BJ (cell line): ENCODE results near the gene SMYD3. TPM values are rescaled to one million over a fixed set of nuclear protein-coding genes. Genes with fewer than 3 reads are reported as not detected.

Source experiments
- CTCF ChIA-PET: fragments of 350-600 bp; formaldehyde crosslinking; extraction: SDS; loops from one replicate; lab custom pipeline; 2021; ENCODE audit warnings: antibody characterized with exemption, inconsistent platforms; lab: Yijun Ruan, JAX
- POLR2A ChIA-PET: fragments of 300-600 bp; sonication (Branson Sonifier 250); formaldehyde crosslinking; extraction: SDS; loops from one replicate; lab custom pipeline; 2021; ENCODE audit warnings: antibody characterized with exemption; lab: Charles Lee
- DNase-seq: peaks from one replicate; pipeline ENCODE4 v3.0.0-alpha.2; 2011; ENCODE audit warnings: low read depth
- H3K27me3 ChIP-seq: 2 replicates; pipeline ENCODE4 v1.6.0; 2011; ENCODE audit warnings: low read length; ENCODE audit not compliant: control insufficient read depth, insufficient read depth
- H3K36me3 ChIP-seq: 2 replicates; pipeline ENCODE4 v1.5.1; 2011; ENCODE audit warnings: low read length; ENCODE audit not compliant: control insufficient read depth, insufficient read depth
- H3K4me3 ChIP-seq: 2 replicates; pipeline ENCODE4 v1.5.1; 2011; ENCODE audit warnings: low read depth, mild to moderate bottlenecking, control low read depth, low read length
- polyA plus RNA-seq: library from polyadenylated mRNA; depleted of rRNA; stranded (reverse); fragments of >200 nt; gene quantifications from 2 replicates; pipeline ENCODE4 v1.2.3, GENCODE V29; 2011
- TF ChIP-seq, protein P1 (sequence below): IDR thresholded peaks from 2 replicates; pipeline ENCODE4 v1.5.1; 2011; ENCODE audit warnings: low read depth, mild to moderate bottlenecking, control low read depth, inconsistent platforms, low read length, moderate library complexity; ENCODE audit not compliant: insufficient read depth

Gene SMYD3
- polyA plus RNA-seq, 1 experiment, result 26.1 TPM

DNA sequence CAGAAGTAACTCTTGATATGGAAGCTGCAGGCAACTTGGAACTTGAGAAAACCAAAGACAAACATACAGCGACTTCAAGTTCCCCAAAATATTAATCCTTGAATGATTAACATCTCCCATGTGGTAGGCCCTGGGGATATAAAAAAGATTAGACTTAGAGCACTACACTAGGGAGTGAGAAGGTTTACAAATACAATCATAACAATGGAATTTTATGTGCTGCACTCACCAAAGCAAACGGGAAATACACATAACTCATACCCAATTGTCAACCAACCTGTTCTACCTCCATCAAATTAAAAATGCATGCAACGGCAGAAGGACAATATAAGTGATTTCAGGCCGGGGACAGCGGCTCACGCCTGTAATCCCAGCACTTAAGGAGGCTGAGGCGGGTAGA lies 3.7 kb downstream of the SMYD3 start:
- Histone ChIP-seq H3K4me3 (no peak overlapping the region), H3K36me3 (no peaks in the 10 kb centered on the region), H3K27me3 (no peaks in the 10 kb centered on the region)
- CTCF ChIA-PET, result interaction anchor here (1.4 kb wide), 1 partner anchor 193 kb away, joined by 3 read pairs; no protein-coding TSS in a partner anchor
- POLR2A ChIA-PET, result no interaction called here
- TF ChIP-seq, protein P1, sequence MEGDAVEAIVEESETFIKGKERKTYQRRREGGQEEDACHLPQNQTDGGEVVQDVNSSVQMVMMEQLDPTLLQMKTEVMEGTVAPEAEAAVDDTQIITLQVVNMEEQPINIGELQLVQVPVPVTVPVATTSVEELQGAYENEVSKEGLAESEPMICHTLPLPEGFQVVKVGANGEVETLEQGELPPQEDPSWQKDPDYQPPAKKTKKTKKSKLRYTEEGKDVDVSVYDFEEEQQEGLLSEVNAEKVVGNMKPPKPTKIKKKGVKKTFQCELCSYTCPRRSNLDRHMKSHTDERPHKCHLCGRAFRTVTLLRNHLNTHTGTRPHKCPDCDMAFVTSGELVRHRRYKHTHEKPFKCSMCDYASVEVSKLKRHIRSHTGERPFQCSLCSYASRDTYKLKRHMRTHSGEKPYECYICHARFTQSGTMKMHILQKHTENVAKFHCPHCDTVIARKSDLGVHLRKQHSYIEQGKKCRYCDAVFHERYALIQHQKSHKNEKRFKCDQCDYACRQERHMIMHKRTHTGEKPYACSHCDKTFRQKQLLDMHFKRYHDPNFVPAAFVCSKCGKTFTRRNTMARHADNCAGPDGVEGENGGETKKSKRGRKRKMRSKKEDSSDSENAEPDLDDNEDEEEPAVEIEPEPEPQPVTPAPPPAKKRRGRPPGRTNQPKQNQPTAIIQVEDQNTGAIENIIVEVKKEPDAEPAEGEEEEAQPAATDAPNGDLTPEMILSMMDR, result no peak
- DNase-seq, result no peak

DNA sequence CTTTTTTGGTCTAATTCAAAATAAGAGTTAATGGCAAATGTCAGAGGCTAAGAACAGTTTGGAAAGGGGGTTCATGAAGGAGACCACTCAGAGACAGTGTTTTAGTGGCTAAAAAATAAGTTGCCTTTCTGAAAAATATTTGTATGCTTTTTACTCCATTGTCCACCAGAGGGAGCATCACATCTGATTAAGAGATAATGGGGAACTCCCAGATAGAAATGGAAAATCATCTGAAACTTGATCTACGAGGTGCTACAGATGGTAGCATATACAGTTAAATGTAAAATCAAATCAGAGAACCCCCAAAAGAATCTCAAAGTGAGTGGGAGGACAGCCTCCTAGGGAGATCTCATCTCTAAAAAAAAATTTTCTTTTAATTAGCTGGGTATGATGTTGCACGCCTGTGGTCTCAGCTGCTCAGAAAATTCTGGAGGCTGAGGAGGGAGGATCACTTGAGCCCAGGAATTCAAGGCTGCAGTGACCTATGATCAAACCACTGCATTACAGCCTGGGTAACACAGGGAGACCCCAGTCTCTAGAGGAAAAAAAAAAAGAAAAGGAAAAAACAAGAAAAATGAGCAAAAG lies 9.7 kb downstream of the SMYD3 start:
- Histone ChIP-seq H3K36me3 (no peaks in the 10 kb centered on the region), H3K27me3 (no peaks in the 10 kb centered on the region), H3K4me3 (no peak overlapping the region)
- CTCF ChIA-PET, result interaction anchor here (0.6 to 2.8 kb wide), 13 partner anchors 9 to 526 kb away, joined by 3 to 13 read pairs (median 3); partner anchors contain the start of gene SMYD3
- DNase-seq, result no peak
- TF ChIP-seq, protein P1, result peak; percentile 69
- POLR2A ChIA-PET, result interaction anchor here (0.6 kb wide), 1 partner anchor 243 kb away, joined by 4 read pairs; no protein-coding TSS in a partner anchor

DNA sequence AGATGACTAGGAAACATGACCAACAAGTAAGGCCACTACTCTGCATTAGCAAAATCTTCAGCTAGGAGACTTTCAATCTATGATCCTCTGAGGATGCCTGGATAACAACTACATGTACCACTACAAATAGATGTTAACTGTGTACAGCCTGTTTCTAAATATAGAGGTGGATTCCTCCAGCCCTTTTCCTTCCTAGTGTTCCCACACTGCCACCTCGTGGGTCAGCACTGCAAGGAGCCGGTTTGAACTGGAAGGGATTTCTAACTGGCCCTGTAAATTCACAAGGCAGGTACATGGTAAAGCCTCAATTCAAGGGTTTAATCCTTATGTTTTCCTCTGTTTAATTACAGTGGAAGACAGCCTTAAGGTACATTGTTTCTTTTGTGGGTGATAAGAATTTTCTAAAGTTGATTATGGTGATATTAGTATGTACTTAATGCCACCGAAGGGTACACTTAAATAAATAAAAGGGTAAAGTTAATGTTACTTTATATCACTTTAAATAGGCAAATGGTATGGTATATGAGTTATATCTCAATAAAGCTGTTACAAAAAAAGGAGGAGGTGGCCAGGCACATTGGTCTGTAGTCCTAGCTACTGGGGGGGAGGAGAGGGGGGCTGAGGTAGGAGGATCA lies 14.4 kb downstream of the SMYD3 start:
- Histone ChIP-seq H3K4me3 (no peak overlapping the region), H3K36me3 (no peaks in the 10 kb centered on the region), H3K27me3 (no peaks in the 10 kb centered on the region)
- TF ChIP-seq, protein P1, result peak; percentile 93
- ChIA-PET POLR2A (no interaction called here), CTCF (interaction anchor here (0.5 to 6.1 kb wide), 15 partner anchors 10 to 1338 kb away, joined by 3 to 58 read pairs (median 5); partner anchors contain the start of genes KIF26B and SMYD3)
- DNase-seq, result no peak

DNA sequence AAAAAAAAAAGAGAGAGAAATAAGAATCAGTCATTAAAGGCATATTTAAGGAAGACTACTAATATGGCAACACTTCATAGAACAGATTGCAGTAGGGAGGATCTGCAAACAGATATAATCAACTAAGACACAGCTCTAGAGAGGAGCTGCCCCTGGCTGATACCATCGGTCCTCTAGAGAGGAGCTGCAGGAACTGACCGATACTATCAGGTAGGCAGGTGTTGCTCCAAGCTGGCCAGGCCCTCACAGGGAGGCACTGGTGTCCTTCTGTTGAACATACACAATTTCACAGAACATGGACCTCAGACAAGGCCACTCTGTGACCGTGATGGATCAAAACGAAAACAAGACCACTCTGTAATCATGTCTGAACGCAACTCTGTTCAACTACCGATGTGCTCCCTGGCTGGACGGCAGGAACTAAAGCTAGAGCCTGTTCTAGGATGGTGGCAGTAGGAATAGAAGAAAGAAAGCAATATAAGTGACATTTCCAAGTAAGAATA lies 15.5 kb downstream of the SMYD3 start:
- CTCF ChIA-PET, result interaction anchor here (1.0 to 6.1 kb wide), 9 partner anchors 9 to 1337 kb away, joined by 3 to 58 read pairs (median 5); partner anchors contain the start of genes KIF26B and SMYD3
- H3K4me3 ChIP-seq, result no peak overlapping the region
- no peak for DNase-seq
- H3K27me3 ChIP-seq, result no peaks in the 10 kb centered on the region
- POLR2A ChIA-PET, result interaction anchor here (0.7 kb wide), 1 partner anchor 358 kb away, joined by 8 read pairs; no protein-coding TSS in a partner anchor
- TF ChIP-seq, protein P1, result no peak
- H3K36me3 ChIP-seq, result no peaks in the 10 kb centered on the region

DNA sequence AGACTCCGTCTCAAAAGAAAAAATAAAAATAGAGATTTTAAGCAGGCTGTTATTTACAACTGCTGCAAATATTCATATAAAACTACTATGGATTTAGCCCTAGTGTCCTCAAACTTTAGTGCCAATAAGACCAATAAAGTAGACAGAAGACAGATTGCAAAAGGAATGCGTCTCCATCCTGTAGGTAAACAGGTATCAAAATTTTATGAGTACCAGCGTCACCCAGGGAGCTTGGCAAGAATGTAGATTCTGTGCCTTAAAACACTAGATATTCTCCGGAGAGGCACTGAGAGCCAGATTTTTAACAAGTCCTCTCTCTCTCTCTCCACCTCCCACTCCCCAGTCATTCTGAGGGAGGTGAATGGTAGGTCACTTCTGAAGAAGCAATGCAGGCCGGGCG lies 18.4 kb downstream of the SMYD3 start:
- H3K27me3 ChIP-seq, result no peaks in the 10 kb centered on the region
- no peaks in the 10 kb centered on the region for H3K36me3 ChIP-seq
- H3K4me3 ChIP-seq, result no peak overlapping the region
- ChIA-PET CTCF (interaction anchor here (1.3 to 6.1 kb wide), 4 partner anchors 9 to 1334 kb away, joined by 3 to 58 read pairs (median 6); partner anchors contain the start of gene KIF26B), POLR2A (no interaction called here)
- TF ChIP-seq, protein P1, result no peak
- no peak for DNase-seq
